IMR-90 (cell line): ENCODE results near the gene CD300LD. TPM values are rescaled to one million over a fixed set of nuclear protein-coding genes. Genes with fewer than 3 reads are reported as not detected.

Source experiments
- ATAC-seq: fragments of 200-7000 bp; cut with Tn5 transposase; 2 replicates; pipeline ENCODE4 v1.9.1; 2020; ENCODE audit warnings: low read depth, mild to moderate bottlenecking, moderate library complexity
- BruUV-seq: library from RNA; stranded (reverse); fragments of 400-500 nt; replicated peaks from 2 replicates; lab custom pipeline; 2021; lab: Mats Ljungman, UMichigan
- CTCF ChIA-PET: fragments of 300-600 bp; formaldehyde crosslinking; extraction: SDS; loops from one replicate; lab custom pipeline; 2021; ENCODE audit warnings: antibody characterized with exemption; lab: Yijun Ruan, JAX
- POLR2A ChIA-PET: fragments of 300-600 bp; sonication (Branson Sonifier 250); formaldehyde crosslinking; loops from one replicate; lab custom pipeline; 2022; ENCODE audit warnings: antibody characterized with exemption; ENCODE audit not compliant: unreplicated experiment; lab: Charles Lee
- DNase-seq: peaks from one replicate; pipeline ENCODE4 v3.0.0; 2013
- H2AFZ ChIP-seq: replicated peaks from 2 replicates; pipeline ENCODE3; 2013; ENCODE audit warnings: low read length, mild to moderate bottlenecking; ENCODE audit not compliant: poor library complexity
- H2AK5ac ChIP-seq: 2 replicates; pipeline ENCODE4 v1.6.1; 2013; ENCODE audit warnings: low read depth, low read length, inconsistent platforms
- H2AK9ac ChIP-seq: replicated peaks from 2 replicates; pipeline ENCODE3; 2013; ENCODE audit warnings: mild to moderate bottlenecking, low read depth, low read length, moderate library complexity; ENCODE audit not compliant: poor library complexity
- H2BK120ac ChIP-seq: 2 replicates; pipeline ENCODE4 v1.6.1; 2013; ENCODE audit warnings: low read depth, low read length, inconsistent platforms
- H2BK15ac ChIP-seq: 3 replicates; pipeline ENCODE4 v1.6.1; 2013; ENCODE audit warnings: low read depth, low read length, inconsistent platforms
- H2BK20ac ChIP-seq: 2 replicates; pipeline ENCODE4 v1.6.1; 2013; ENCODE audit warnings: low read depth, mild to moderate bottlenecking, inconsistent platforms, low read length, moderate library complexity
- H2BK5ac ChIP-seq: 2 replicates; pipeline ENCODE4 v1.6.1; 2013; ENCODE audit warnings: mild to moderate bottlenecking, low read depth, low read length, inconsistent platforms; ENCODE audit not compliant: poor library complexity, severe bottlenecking
- H3K14ac ChIP-seq: replicated peaks from 2 replicates; pipeline ENCODE4 v1.6.1; 2013; ENCODE audit warnings: low read depth, low read length, inconsistent platforms
- H3K18ac ChIP-seq: 2 replicates; pipeline ENCODE4 v1.6.1; 2013; ENCODE audit warnings: low read depth, low read length, control low read depth
- H3K23ac ChIP-seq: 2 replicates; pipeline ENCODE4 v1.6.1; 2013; ENCODE audit warnings: low read depth, low read length, inconsistent platforms
- H3K27ac ChIP-seq: 2 replicates; pipeline ENCODE4 v1.5.1; 2013; ENCODE audit warnings: mild to moderate bottlenecking, control low read depth, low read length; ENCODE audit not compliant: insufficient read depth
- H3K27me3 ChIP-seq: 2 replicates; pipeline ENCODE4 v1.6.1; 2013; ENCODE audit warnings: low read length; ENCODE audit not compliant: control insufficient read depth, insufficient read depth
- H3K36me3 ChIP-seq: 2 replicates; pipeline ENCODE4 v1.6.1; 2013; ENCODE audit warnings: low read length, mixed read lengths; ENCODE audit not compliant: control insufficient read depth, insufficient read depth
- H3K4ac ChIP-seq: 2 replicates; pipeline ENCODE4 v1.6.1; 2013; ENCODE audit warnings: low read depth, low read length, inconsistent platforms
- H3K4me1 ChIP-seq: 2 replicates; pipeline ENCODE4 v1.6.1; 2013; ENCODE audit warnings: low read length, mixed read lengths; ENCODE audit not compliant: control insufficient read depth, insufficient read depth
- H3K4me2 ChIP-seq: 2 replicates; pipeline ENCODE4 v1.6.1; 2013; ENCODE audit warnings: low read depth, mild to moderate bottlenecking, control low read depth, low read length, moderate library complexity
- H3K4me3 ChIP-seq: 2 replicates; pipeline ENCODE4 v1.5.1; 2013; ENCODE audit warnings: low read depth, mild to moderate bottlenecking, control low read depth, low read length, moderate library complexity; ENCODE audit not compliant: insufficient read depth
- H3K56ac ChIP-seq: 2 replicates; pipeline ENCODE4 v1.6.1; 2013; ENCODE audit warnings: low read length, inconsistent platforms; ENCODE audit not compliant: insufficient read depth; ENCODE audit errors: extremely low read depth
- H3K79me1 ChIP-seq, 2 experiments: 2 replicates each; pipeline ENCODE4 v1.6.1; 2013; ENCODE audit warnings: low read length in 2 of 2, inconsistent platforms in 1 of 2, low read depth in 1 of 2
- H3K9ac ChIP-seq: 2 replicates; pipeline ENCODE4 v1.6.1; 2013; ENCODE audit warnings: low read depth, low read length, control low read depth
- H3K9me1 ChIP-seq: 2 replicates; pipeline ENCODE4 v1.6.1; 2013; ENCODE audit warnings: low read length, inconsistent platforms; ENCODE audit not compliant: insufficient read depth
- H3K9me3 ChIP-seq: 2 replicates; pipeline ENCODE4 v1.6.1; 2013; ENCODE audit warnings: low read length; ENCODE audit not compliant: control insufficient read depth, insufficient read depth
- H4K20me1 ChIP-seq: 2 replicates; pipeline ENCODE4 v1.6.1; 2013; ENCODE audit warnings: low read length, inconsistent platforms; ENCODE audit not compliant: insufficient read depth
- H4K5ac ChIP-seq: 2 replicates; pipeline ENCODE4 v1.6.1; 2013; ENCODE audit warnings: mild to moderate bottlenecking, low read depth, low read length, control low read depth
- H4K8ac ChIP-seq, 2 experiments: 2 replicates each; pipeline ENCODE4 v1.6.1; 2013; ENCODE audit warnings: low read depth in 2 of 2, low read length in 2 of 2, control low read depth in 1 of 2, inconsistent platforms in 1 of 2
- H4K91ac ChIP-seq: 2 replicates; pipeline ENCODE4 v1.6.1; 2013; ENCODE audit warnings: low read depth, low read length, inconsistent platforms; ENCODE audit not compliant: insufficient read depth
- BHLHE40 ChIP-seq: fragments of 150-350 bp; IDR thresholded peaks from 2 replicates; pipeline ENCODE4 v1.6.1; 2016; ENCODE audit warnings: mild to moderate bottlenecking, low read depth, low read length
- ELK1 ChIP-seq: fragments of 150-350 bp; IDR thresholded peaks from 2 replicates; pipeline ENCODE4 v1.6.1; 2016; ENCODE audit warnings: low read depth, mild to moderate bottlenecking, low read length, moderate library complexity, borderline replicate concordance
- FOS ChIP-seq: fragments of 150-350 bp; IDR thresholded peaks from 2 replicates; pipeline ENCODE4 v1.6.1; 2016; ENCODE audit warnings: low read depth, low read length
- MAFK ChIP-seq: IDR thresholded peaks from 2 replicates; pipeline ENCODE4 v1.6.1; 2012; ENCODE audit warnings: low read depth, low read length, improper control_type of control experiment
- MXI1 ChIP-seq: IDR thresholded peaks from 2 replicates; pipeline ENCODE4 v1.6.1; 2012; ENCODE audit warnings: low read depth, mild to moderate bottlenecking, low read length, moderate library complexity, borderline replicate concordance
- NFE2L2 ChIP-seq: fragments of 150-350 bp; IDR thresholded peaks from 2 replicates; pipeline ENCODE4 v1.6.1; 2016; ENCODE audit warnings: low read depth, mild to moderate bottlenecking, low read length
- POLR2A ChIP-seq: IDR thresholded peaks from 2 replicates; pipeline ENCODE4 v1.6.1; 2012; ENCODE audit warnings: mild to moderate bottlenecking, low read depth, low read length
- RAD21 ChIP-seq: IDR thresholded peaks from 2 replicates; pipeline ENCODE4 v1.6.1; 2012; ENCODE audit warnings: low read length, improper control_type of control experiment
- RCOR1 ChIP-seq: IDR thresholded peaks from 2 replicates; pipeline ENCODE4 v1.6.1; 2012; ENCODE audit warnings: mild to moderate bottlenecking, low read length, improper control_type of control experiment; ENCODE audit not compliant: insufficient replicate concordance
- SMC3 ChIP-seq: fragments of 150-350 bp; IDR thresholded peaks from 2 replicates; pipeline ENCODE4 v1.6.1; 2016; ENCODE audit warnings: low read depth, mild to moderate bottlenecking, antibody characterized with exemption, low read length, moderate library complexity
- WGBS, 2 experiments: methylation state at CpG; one replicate each; pipeline versions ENCODE4 v1.1.5 to v1.1.7; 2013; ENCODE audit warnings: missing lambda C conversion rate in 2 of 2; ENCODE audit not compliant: insufficient read length in 1 of 2; ENCODE audit errors: extremely low coverage in 2 of 2; 5-methylcytosine and 5-hydroxymethylcytosine counted together
- dilution Hi-C: fragments of 300-500 bp; cut with HindIII; formaldehyde crosslinking; loops from one replicate; pipeline ENCODE4 v1.14.3; 2018; ENCODE audit warnings: low sequenced_read_pairs; ENCODE audit not compliant: unreplicated experiment
- in situ Hi-C: fragments of 300-500 bp; cut with MboI; formaldehyde crosslinking; loops from 3 replicates; pipeline ENCODE4 v1.14.3; 2019; ENCODE audit warnings: low sequenced_read_pairs, inconsistent platforms, mixed read lengths
- intact Hi-C: fragments of 100-400 bp; cut with micrococcal nuclease; formaldehyde crosslinking; loops from 2 replicates; pipeline ENCODE4 v1.10.0; 2022
- polyA plus RNA-seq, 3 experiments: library from polyadenylated mRNA; depleted of rRNA; stranded (reverse); fragments of >200 nt; gene quantifications; 2 replicates each; pipeline ENCODE4 v1.2.3, GENCODE V29; 2012; ENCODE audit warnings: low replicate concordance in 1 of 3
- total RNA-seq: library from RNA; depleted of rRNA; stranded (reverse); fragments of >200 nt; gene quantifications from 2 replicates; pipeline ENCODE4 v1.2.3, GENCODE V29; 2012

The CD300LD gene
- total and polyA plus RNA-seq, 2 of the 4 experiments (the other 2 are of a cell fraction): not detected

DNA sequence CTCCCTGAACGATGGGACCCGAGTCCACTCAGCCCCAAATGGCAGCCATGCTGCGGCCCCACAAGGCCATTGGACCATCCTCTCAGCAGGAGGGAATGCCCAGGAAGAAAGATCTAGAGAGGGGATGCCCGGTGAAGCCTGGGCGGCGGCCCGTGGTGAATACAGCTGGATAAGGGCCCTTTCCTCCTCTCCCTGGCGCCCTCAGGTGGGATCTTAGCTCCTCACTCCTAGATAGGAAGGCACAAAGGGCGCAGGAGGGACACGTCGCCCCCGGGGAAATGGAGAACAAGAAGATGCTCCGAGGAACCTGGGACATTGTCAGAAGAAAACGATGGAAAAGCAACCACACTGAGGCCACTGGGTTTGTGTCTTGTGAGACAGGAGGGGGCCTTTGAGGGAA lies 48.7 kb downstream of the CD300LD start:
- no peaks in the 10 kb centered on the region for H4K20me1 ChIP-seq
- no peak overlapping the region for H4K5ac ChIP-seq
- WGBS, 2 experiments: no CpG with 5 or more reads among the region's 14 CpGs
- no peak overlapping the region for H3K4ac ChIP-seq
- no peaks in the 10 kb centered on the region for H3K27me3 ChIP-seq
- H2AK5ac ChIP-seq: no peak overlapping the region
- H3K4me3 ChIP-seq: no peak overlapping the region
- no peak overlapping the region for H3K56ac ChIP-seq
- no peak overlapping the region for H4K91ac ChIP-seq
- no peaks in the 10 kb centered on the region for H3K4me1 ChIP-seq
- H3K9ac ChIP-seq: no peak overlapping the region
- H3K79me1 ChIP-seq: no peaks in the 10 kb centered on the region
- no TSS peak for BruUV-seq
- no peak overlapping the region for H2BK20ac ChIP-seq
- in situ Hi-C loops: no loop called here
- H2BK5ac ChIP-seq: no peak overlapping the region
- TF ChIP-seq BHLHE40 (no peak), ELK1 (no peak), SMC3 (no peak), FOS (no peak), NFE2L2 (no peak), MAFK (no peak), RAD21 (no peak), RCOR1 (no peak), POLR2A (no peak), MXI1 (no peak)
- no peak overlapping the region for H3K14ac ChIP-seq
- H2BK15ac ChIP-seq: no peak overlapping the region
- no peak overlapping the region for H3K23ac ChIP-seq
- dilution Hi-C loops: no loop called here
- H3K27ac ChIP-seq: no peak overlapping the region
- H3K9me1 ChIP-seq: no peaks in the 10 kb centered on the region
- no peak overlapping the region for H2BK120ac ChIP-seq
- no peak overlapping the region for H2AFZ ChIP-seq
- ChIA-PET CTCF (no interaction called here), POLR2A (no interaction called here)
- no peak overlapping the region for H3K4me2 ChIP-seq
- H3K36me3 ChIP-seq: no peaks in the 10 kb centered on the region
- ATAC-seq: no peak
- H3K18ac ChIP-seq: no peak overlapping the region
- no peak for DNase-seq
- peaks cover 55% of the 10 kb centered on the region for H3K9me3 ChIP-seq
- intact Hi-C loops: no loop called here
- no peak overlapping the region for H2AK9ac ChIP-seq
- no peak overlapping the region for H4K8ac ChIP-seq
